GM03348 (cell line): ENCODE data around the gene CCDC183.
"Not testable (repeated sequence)": the region's sequence is repeated elsewhere in the genome, so short reads cannot be mapped to it uniquely, and the experiment has no call there.

Experiments used
- DNase-seq: peaks from one replicate; pipeline ENCODE4 v3.0.0; 2012; ENCODE audit warnings: low spot score

The CCDC183 gene

GRCh38 chr9:136760834-136761544 is 35.1 kb upstream of the CCDC183 start:
- peak; percentile 83 for DNase-seq

- no peak for DNase-seq
Measured at GRCh38 chr9:136761545-136761981, 34.6 kb upstream of the CCDC183 start.

GRCh38 chr9:136762221-136762691 is 33.9 kb upstream of the CCDC183 start:
- no peak for DNase-seq

DNA sequence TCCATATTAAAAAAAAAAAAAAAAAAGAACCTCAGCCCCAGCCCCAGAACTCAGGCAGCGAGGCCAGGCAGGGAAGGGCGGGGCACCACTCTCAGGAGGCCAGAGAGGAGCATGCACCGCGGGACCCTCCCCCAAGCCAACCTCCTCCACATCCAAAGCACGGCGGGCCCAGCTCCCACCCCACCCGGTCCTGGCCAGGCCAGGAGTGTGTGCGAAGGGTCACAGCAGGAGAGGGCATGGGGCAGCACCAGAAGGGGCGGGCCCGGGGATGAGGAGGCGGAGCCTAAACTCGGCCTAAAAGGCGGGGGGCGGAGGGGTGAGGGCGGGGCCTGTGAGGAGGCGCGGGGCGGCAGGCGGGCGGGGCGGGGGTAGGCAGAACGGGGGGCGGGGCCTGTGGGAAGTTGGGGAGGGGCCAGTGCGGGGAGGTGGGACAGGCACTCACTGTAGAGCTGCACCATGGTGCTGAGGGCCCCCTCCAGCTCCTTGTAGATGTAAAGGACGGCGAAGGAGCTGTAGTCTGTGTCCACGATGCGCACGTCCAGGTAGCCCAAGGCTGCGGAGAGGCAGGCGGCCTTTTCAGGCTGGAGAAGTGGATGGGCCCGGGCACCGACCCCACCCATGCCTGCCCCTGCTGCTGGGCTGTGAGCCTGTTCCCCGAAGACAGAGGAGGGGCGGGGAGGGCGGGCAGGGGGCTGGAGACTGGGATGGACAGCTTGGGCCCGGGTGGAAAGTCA is 33.1 kb upstream of the CCDC183 start:
- DNase-seq, result peak; percentile 47

- DNase-seq, result no peak
Measured at GRCh38 chr9:136763649-136764035, 32.5 kb upstream of the CCDC183 start.

- no peak for DNase-seq
Measured at GRCh38 chr9:136764301-136764891, 31.7 kb upstream of the CCDC183 start, which contains the start of gene LCN15. Gene LCN15 (minus strand): TSS chr9:136764518. CDS start chr9:136764488, 30 bp downstream.

DNA sequence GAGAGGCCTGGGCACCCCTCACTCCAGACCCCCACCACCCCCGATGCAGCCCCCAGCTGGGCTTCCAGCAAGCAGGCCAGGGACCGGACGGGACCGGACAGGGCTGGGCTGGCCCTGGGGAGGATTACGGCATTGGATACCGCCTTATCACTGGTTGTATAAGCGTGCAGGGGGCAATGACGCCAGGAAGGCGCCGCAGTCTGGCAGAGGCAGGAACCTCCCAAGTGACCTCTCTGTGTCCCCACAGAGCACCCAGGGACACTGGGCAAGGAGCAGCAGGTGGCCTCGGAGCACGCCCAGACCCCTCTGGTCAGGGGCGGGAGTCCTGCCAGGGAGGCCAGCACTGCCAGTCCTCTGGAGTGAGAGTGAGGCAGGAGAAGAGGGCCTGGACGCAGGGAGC is 31.1 kb upstream of the CCDC183 start:
- DNase-seq, result no peak

DNA sequence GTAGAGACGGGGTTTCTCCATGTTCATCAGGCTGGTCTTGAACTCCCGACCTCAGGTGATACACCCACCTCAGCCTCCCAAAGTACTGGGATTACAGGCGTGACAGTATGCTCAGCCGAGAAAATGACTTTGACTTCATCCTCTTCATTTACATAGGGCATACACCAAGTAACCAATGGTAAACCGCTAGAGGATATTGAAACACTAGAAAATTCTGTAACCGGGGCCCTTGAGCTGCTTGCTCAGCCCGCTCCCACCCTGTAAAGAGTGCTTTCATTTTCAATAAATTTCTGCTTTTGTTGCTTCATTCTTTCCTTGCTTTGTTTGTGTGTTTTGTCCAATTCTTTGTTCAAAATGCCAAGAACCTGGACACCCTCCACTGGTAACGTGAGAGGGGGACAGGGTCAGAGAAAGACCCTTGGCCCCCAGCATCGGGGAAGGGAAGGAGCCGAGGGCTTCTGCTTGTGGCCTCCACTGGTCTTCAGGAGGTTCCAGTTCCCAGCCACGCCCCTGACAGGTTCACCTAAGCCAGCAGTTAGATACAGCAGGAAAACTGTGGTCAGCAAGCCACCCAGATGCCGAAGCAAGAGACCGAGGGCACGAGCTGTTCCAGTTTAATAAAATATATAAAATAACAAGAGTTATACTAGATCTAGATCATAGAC is 30.3 kb upstream of the CCDC183 start:
- not testable (repeated sequence) for DNase-seq

DNA sequence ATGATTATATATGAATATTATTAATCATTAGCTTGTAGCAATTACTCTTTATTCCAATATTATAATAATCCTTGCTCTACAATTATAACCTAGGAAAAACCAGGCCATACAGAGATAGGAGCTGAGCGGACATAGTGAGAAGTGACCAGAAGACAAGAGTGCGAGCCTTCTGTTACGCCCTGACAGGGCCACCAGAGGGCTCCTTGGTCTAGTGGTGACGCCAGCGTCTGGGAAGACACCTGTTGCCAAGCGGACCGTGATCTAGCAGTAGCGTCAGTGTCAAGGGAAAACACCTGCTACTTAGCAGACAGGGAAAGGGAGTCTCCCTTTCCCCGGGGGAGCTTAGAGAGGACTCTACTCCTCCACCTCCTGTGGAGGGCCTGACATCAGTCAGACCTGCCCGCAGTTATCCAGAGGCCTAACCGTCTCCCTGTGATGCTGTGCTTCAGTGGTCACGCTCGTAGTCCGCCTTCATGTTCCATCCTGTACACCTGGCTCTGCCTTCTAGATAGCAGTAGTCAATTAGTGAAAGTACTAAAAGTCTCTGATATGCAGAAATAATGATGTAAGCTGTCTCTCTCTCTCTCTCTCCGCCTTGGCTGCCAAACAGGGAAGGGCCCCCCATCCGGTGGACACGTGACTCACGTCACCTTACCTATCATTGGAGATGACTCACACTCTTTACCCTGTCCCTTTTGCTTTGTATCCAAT is 29.6 kb upstream of the CCDC183 start:
- DNase-seq, result not testable (repeated sequence)

- peak; percentile 72 for DNase-seq
Measured at GRCh38 chr9:136769710-136770191, 26.4 kb upstream of the CCDC183 start.

- DNase-seq, result no peak
Measured at GRCh38 chr9:136771907-136772415, 24.2 kb upstream of the CCDC183 start.

GRCh38 chr9:136773386-136774044 is 22.6 kb upstream of the CCDC183 start:
- no peak for DNase-seq

DNA sequence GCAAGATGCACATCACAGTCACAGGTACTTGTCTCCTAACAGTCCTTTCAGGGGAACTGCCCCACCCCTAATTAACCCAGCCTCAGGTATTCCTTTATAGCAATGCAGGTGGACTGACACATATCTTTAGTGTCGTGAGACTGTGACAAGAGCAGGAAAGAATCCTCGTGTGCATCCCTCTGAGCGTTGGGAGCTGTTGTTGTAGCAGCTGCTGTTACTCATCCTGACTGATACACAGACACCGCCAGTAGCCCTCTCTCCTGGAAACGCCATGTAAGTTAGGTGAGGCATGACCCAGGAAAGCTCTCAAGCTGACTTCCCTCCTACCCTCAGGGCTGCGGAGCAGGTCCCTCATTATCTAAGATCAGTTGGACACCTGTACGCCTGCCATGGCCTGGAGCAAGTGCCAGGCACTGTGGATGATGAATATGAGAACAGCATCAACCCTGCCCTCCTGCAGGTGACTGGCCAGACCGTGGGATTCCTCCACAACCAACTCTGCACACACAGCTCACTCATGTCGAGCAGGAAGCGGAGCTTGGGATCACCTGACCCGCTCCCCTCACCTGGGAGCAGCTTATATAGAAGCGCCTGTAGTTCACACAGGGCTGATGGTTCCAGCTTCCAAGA is 21.6 kb upstream of the CCDC183 start:
- no peak for DNase-seq

GRCh38 chr9:136775191-136775590 is 20.9 kb upstream of the CCDC183 start:
- DNase-seq, result no peak

DNA sequence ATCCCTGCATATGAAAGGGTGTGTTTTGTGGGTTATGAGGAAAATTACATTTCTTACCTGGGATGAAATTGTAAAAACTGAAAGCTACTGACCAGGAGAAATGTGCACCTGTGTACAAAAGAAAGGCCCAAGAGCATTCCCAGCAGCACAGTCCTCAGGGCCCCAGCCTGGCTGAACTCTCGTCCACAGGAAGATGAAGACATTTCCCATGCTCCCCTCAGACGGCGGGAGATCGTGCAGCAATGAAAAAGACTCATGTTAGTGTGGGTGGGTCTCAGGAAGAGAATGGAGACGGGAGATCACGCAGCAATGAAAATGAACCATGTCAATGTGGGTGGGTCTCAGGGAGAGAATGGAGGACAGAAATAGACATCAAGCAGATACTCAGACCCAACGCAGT is 19.2 kb upstream of the CCDC183 start:
- no peak for DNase-seq

- no peak for DNase-seq
Measured at GRCh38 chr9:136777359-136777758, 18.8 kb upstream of the CCDC183 start.

GRCh38 chr9:136779808-136780207 is 16.3 kb upstream of the CCDC183 start:
- DNase-seq, result no peak

DNA sequence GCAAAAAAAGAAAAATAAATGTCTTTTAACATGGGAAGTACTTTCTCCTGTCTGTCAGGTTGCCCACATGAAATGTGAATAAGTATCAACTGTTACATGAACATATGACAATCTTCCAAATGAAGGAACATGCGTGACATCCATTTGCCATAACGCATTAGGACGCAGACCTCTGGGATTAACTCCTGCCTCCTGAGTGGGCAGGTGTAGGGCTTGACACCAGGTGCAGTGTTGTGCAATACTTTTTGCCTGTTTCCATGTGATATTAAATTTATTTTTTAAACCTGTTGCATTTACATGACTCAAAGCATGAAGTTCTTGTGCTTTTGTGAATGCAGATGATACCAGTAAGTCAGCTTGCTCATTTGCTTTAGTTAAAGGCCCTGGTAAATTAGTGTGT is 13.7 kb upstream of the CCDC183 start:
- DNase-seq, result no peak

DNA sequence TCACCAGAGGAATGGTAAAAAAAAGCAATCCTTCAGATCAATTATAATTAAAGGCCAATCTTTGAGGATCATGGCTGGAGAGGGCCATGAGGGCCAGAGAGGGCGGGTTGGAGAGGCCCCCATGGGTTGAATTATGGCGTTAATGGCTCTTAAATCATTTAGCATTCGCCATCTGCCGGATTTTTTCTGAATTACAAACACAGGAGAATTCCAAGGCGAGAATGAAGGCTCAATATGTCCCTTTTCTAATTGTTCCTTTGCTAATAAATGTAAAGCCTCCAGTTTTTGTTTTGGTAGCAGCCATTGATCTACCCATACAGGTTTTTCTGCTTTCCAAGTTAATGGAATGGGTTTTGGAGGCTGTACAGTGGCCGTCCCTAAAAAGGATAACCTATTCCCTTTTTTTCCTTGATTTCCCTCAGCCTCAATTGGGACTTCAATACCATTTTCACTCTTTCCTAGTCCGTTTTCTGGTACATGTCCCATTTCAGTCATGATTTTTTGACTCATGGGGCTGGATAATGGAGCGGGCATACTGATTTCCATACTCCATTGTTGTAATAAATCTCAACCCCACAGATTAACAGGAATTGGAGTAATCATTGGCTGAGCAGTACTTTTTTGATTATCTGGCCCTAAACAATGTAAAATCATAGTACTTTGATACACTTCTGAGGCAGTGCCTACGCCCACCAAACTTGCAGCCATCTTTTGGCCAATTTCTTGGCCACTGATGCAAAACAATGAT is 11.7 kb upstream of the CCDC183 start:
- DNase-seq, result no peak

GRCh38 chr9:136784997-136785361 is 11.2 kb upstream of the CCDC183 start:
- no peak for DNase-seq
